ENCODE data around the gene PTX4.

DNA sequence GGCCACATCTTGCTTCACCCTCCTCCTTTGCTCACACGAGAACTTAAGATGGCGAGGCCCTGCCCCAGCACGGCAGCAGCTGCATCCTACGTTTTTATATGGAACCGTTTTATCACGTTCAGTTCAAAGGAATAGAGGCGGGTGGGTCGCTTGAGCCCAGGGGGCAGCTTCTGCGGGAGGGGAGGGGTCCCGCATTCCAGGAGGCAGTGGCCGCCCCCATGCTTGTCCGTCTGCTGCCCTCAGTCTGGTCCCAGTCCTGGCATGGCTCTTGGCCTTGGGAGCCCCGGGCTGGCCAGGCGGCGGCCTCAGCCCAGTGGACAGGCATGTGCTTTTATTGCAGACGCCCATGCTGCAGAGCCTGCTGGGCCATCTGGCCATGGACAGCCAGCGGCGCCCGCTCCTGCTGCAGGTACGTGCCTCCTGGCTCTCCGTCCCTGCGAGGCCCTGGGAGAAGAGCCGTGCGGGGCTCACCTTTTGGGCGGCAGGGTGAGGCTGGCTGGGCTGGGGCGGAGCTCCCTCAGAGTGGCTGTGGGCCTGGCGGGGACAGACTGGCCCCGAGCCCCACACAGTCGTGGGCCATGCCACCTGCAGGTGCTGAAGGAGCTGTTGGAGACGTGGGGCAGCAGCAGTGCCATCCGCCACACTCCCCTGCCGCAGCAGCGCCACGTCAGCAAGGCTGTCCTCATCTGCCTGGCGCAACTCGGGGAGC lies 11.2 kb upstream of the PTX4 start:
- TF ChIP-seq, protein P1, sequence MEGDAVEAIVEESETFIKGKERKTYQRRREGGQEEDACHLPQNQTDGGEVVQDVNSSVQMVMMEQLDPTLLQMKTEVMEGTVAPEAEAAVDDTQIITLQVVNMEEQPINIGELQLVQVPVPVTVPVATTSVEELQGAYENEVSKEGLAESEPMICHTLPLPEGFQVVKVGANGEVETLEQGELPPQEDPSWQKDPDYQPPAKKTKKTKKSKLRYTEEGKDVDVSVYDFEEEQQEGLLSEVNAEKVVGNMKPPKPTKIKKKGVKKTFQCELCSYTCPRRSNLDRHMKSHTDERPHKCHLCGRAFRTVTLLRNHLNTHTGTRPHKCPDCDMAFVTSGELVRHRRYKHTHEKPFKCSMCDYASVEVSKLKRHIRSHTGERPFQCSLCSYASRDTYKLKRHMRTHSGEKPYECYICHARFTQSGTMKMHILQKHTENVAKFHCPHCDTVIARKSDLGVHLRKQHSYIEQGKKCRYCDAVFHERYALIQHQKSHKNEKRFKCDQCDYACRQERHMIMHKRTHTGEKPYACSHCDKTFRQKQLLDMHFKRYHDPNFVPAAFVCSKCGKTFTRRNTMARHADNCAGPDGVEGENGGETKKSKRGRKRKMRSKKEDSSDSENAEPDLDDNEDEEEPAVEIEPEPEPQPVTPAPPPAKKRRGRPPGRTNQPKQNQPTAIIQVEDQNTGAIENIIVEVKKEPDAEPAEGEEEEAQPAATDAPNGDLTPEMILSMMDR (IDR thresholded peaks at IDR 0.05), result no peak
- TF ChIP-seq POLR2AphosphoS5 (IDR thresholded peaks at IDR 0.05), result no peak
- no peak for TF ChIP-seq POLR2A (IDR thresholded peaks at IDR 0.05)
